Measurements from ENCODE around the gene COQ7.

COQ7 gene

DNA sequence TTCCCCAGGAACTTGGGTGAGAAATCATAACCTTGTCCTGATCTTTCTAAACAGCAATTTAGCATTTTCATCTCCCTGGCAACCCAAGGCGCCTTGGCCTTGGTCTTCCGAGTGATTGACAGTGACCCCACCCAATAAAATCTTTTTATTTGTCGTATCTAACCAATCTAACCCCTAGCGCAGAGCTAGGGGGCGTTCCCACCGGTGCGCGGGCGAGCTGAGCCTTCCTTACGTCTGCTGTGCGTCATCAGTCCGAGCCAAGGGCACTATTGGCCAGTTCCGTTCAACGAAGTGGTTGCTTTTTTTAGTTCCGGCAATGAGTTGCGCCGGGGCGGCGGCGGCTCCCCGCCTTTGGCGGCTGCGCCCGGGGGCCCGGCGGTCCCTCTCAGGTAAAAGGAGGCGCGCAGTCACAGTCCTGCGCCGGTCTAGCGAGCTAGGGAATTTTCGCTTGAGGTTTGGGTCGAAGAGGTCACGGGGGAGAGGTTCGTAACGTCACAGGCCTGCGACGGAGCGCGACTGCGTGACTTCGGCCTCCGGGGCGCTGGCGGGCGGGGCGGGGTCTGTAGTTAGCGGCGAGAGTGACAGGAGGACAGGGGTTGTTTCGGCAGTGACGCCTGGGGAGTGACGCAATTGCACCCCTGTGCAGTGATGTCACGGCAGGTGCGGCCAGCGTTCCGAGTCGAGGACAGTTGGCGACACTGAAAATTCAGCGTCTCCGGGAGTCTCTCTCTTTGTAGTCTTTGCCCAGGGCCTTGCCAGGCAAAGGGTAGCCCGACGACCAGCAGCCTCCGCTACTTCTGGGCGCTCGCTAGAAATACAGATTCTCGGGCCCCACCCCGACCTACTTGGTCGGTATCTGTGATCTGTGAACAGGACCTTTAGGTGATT lies at the start of gene COQ7:
TSS of gene COQ7 (plus strand) at position 266 of the 888 bp plus-strand sequence. CDS start at position 317, 51 bp downstream.
- DNase-seq, result peak; percentile 99

DNA sequence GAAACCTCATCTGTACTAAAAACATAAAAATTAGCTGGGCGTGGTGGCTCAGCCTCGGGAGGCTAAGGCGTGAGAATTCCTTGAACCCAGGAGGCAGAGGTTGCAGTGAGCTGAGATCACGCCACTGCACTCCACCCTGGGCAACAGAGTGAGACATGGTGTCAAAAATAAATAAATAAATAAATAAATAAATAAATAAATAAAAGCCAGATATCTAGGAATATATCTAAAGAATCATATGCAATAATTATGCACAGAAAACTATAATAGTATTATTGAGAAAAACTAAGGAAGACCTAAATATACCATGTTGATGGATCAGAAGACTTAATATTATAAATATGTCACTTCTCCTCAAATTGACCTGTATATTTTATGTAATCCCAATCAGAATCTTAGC lies 46.7 kb upstream of the COQ7 start:
- no peak for DNase-seq

- no peak for DNase-seq
Measured at GRCh38 chr16:19021747-19022146, 45.7 kb upstream of the COQ7 start.

DNA sequence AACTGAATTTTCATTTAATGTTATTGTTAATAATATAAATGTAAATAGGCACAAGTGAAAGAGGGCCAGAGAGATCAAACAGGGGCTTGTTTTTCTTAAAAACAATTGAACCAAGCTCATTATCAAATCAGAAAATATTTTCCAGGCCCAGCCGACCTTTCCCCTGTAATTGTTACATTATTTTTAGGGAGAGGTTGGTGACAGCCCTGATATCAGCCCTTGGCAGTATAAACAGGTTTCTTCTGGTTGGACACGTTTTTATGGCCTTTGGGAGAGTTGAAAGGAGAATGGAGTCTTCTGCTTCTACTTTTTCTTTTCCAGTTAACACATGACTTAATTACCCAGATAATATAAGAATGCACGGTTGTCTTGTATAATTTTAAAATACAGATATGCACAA lies 40.0 kb upstream of the COQ7 start:
- no peak for DNase-seq

DNA sequence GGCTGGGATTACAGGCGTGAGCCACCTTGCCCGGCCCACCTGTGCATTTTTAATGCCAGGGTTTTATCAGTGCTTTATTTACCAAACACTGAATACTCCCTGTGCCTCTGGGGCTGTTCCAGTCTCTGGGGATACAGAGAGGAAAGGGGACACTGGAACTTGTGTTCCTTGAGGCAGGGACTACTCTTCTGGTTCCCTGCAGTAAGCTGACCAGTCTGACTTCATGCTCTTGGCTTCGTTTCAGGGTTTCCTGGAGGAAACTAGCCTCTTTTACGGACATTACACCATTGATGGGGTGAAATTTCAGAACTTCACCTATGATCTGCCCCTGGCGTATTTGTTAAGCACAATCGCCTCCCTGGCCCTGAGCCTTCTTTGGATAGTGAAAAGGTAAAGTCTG lies 37.4 kb upstream of the COQ7 start:
- no peak for DNase-seq

GRCh38 chr16:19031738-19032137 lies 35.7 kb upstream of the COQ7 start:
- DNase-seq, result no peak

- DNase-seq, result no peak
Measured at GRCh38 chr16:19033761-19034160, 33.7 kb upstream of the COQ7 start.

GRCh38 chr16:19040400-19040799 lies 27.0 kb upstream of the COQ7 start:
- DNase-seq, result no peak

DNA sequence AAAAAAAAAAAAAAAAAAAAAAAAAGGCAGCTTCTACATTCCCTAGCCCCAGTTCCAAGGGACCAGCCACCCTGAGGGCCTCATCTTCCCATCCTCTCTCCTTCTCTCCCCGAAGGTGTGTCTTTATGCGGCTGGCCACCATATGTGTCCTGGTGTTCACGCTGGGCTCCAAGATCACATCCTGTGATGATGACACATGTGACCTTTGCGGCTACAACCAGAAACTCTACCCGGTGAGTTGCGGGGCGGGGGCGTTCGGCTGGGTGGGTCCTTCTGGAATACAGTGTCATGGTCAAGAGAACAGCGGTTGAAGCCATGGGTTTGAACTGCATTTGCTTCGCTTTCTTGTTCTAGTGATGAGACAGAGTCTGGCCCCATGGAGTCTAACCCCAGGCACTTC lies 22.6 kb upstream of the COQ7 start:
- DNase-seq, result no peak

DNA sequence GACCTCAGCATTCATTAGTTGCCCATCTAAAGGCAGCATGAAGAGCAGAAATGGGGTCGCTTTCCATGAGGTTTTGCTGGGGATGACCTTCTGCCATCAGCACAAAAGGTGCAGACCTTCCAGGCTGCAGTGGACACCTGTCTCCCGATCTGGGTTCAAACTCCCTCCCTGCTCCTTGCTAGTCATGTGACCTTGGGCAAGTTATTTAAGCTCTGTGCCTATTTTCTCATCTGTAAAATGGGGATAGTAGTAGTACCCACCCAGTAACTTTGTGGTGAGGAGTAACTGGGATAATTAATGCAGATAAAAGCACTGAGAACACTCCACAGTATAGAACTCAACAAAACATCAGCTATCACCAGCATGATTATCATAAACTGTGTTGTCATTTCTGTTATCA lies 21.4 kb upstream of the COQ7 start:
- DNase-seq, result no peak

- no peak for DNase-seq
Measured at GRCh38 chr16:19062706-19063105, 4.7 kb upstream of the COQ7 start.

DNA sequence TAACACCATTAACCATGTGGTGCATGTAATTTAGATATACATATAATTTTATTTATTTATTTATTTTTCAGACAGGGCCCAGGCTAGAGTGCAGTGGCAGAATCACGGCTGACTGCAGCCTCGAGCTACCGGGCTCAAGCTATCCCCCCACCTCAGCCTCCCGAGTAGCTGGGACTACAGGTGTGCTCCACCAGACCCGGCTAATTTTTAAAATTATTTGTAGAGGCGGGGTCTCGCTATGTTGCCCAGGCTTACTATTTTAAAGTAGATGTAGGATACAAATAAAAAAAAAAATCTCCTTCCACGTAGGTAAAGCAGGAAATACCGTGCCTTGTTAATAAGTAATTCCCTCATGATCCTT lies 446 bp upstream of the COQ7 start:
- no peak for DNase-seq

- no peak for DNase-seq
Measured at GRCh38 chr16:19068237-19068815, 912 bp downstream of the COQ7 start.

DNA sequence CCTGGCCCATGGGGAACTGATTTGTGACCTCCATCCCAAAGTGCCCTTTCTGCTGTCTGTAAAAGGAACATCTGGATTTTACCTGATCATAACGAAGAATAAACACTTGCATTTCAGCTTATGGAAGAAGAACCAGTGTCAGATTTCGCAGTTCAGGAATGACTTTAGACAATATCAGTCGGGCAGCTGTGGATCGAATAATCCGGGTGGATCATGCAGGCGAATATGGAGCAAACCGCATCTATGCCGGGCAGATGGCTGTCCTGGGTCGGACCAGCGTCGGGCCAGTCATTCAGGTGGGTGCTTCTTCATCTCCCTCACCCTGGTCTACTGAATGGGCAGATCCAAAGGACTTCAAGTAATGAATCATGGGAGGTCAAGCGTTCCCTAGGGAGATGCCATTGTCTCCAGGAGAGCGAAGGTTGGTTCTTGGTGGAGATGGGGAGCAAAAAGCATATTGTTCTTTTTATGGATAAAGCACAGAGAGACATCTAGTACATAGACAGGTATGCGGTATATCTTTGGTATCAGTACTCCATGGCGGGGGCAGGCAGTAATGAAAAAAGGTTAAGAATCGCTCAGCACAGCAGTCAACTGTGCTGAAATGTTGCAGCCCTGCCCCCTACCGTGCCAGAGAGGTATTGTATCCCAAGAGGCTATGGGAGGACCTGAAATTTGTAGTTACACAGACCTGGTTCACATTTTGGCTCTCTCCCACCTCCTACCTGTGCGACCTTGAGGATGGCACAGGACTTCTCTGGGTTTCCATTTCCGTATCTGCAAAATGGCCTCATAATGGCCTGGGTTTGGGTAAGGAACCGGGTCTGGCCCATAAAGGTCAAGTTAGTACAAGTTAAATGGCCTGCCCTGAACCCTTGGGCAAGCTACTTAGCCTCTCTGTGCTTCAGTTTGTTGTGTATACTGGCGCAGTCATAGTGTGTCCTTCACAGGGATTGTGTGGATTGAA lies 4.7 kb downstream of the COQ7 start:
- DNase-seq, result peak; percentile 26

GRCh38 chr16:19073344-19073743 lies 5.9 kb downstream of the COQ7 start:
- no peak for DNase-seq

GRCh38 chr16:19073863-19074262 lies 6.4 kb downstream of the COQ7 start:
- DNase-seq, result no peak

DNA sequence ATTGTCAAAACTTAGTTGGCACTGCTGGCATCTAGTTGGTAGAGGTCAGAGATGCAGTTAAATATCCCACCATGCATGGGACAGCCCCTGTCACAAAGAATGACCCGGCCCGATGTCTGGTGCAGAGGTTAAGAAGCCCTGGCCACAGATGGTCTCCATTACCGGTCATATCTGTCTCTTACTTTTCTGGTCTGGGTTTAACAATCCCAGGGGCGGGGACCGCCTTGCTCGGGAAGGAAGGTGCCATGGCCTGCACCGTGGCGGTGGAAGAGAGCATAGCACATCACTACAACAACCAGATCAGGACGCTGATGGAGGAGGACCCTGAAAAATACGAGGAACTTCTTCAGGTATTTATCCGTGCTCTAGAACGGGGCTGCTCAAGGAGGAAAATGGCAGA lies 8.1 kb downstream of the COQ7 start:
- no peak for DNase-seq

DNA sequence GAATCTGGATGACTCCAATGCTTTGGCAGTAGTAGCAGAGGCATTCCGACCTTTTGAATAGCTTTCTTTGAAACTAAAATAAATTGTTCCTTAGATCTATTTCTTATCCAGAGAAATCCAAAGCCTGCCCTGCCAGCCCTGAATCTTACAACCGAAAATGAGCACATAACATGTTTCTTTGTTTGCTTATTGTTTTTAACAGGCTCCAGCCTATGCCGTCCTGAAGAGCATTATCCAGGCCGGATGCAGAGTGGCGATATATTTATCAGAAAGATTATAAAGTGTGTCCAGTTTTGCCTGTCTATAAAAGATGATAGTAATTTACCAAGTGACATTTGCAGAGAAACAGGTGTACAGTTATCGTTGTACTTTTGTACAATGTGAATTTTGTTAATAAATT lies 10.5 kb downstream of the COQ7 start:
- DNase-seq, result no peak

- no peak for DNase-seq
Measured at GRCh38 chr16:19083670-19084069, 16.3 kb downstream of the COQ7 start.

- no peak for DNase-seq
Measured at GRCh38 chr16:19084139-19084538, 16.7 kb downstream of the COQ7 start.

GRCh38 chr16:19084879-19085278 lies 17.5 kb downstream of the COQ7 start:
- no peak for DNase-seq

DNA sequence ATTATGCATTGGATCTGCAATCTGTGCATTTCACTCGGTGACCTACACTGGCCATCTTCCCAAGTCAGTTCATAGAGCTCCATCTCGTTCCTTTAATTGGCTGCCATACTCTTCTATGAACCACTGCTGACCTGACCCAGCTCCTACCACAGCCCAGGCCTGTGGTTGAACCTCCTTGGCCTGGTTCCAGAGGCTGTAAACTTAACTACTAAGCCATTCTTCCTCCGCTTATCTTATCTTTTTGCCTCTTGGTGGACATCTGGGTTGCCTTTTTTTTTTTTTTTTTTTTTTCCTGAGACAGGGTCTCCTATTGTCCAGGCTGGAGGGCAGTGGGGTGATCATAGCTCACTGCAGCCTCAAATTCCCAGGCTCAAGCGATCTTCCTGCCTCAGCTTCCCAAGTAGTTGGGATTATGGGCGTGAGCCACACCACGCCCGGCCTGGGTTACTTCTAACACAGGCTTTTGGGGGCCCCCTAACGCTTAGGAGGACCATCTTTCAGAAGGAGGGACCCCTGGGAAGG lies 18.3 kb downstream of the COQ7 start:
- DNase-seq, result no peak
